Measurements from ENCODE around the gene OGFOD2. TPM values are rescaled to one million over a fixed set of nuclear protein-coding genes. Genes with fewer than 3 reads are reported as not detected.

Gene OGFOD2
- total and polyA plus RNA-seq, 10 donors, result 9.5 to 32.3 (median 20.5) TPM

DNA sequence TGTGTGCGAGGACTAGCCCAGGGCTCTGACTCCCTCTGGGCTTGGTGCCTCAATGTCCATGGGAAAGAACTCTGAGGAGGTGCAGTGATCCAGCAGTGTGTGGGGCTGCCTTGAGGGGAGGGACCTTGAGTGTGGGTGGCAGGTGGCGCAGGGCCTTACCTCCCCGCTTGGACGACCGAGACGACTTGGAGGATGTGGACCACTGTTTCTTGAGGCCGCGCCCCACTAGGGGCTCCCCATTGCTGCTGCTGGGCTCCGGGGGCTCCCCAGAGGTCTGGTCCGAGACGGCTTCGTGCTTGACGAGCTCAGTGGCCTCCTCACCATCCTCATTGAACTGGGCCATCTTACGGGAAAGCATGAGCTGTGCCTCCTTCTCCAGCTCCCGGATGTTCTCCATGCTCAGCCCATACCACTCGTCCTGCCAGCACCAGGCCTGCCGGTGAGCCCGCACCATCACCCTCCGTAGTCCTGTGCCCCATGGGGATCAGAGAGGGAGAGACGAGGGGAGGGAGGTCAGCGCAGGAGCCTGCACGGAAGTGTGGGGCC is 30.1 kb downstream of the OGFOD2 start:
- no peak for TF ChIP-seq POLR2AphosphoS5 (IDR thresholded peaks at IDR 0.05)
- TF ChIP-seq, protein P1, sequence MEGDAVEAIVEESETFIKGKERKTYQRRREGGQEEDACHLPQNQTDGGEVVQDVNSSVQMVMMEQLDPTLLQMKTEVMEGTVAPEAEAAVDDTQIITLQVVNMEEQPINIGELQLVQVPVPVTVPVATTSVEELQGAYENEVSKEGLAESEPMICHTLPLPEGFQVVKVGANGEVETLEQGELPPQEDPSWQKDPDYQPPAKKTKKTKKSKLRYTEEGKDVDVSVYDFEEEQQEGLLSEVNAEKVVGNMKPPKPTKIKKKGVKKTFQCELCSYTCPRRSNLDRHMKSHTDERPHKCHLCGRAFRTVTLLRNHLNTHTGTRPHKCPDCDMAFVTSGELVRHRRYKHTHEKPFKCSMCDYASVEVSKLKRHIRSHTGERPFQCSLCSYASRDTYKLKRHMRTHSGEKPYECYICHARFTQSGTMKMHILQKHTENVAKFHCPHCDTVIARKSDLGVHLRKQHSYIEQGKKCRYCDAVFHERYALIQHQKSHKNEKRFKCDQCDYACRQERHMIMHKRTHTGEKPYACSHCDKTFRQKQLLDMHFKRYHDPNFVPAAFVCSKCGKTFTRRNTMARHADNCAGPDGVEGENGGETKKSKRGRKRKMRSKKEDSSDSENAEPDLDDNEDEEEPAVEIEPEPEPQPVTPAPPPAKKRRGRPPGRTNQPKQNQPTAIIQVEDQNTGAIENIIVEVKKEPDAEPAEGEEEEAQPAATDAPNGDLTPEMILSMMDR (IDR thresholded peaks at IDR 0.05 in 8 of 11, conservative IDR thresholded peaks at IDR 0.05 in 3 of 11), result no peak
- TF ChIP-seq POLR2A (IDR thresholded peaks at IDR 0.05), result no peak
- no peaks in the 10 kb centered on the region for H3K27me3 ChIP-seq (replicated peaks in 1 of 7)
- no peaks in the 10 kb centered on the region for H3K9me3 ChIP-seq
- WGBS, 5 donors, result 86 to 97% (median 96%) methylated on average over 10 to 22 of the region's 22 CpGs
- H3K36me3 ChIP-seq, result peaks cover 0 to 62% (median 14%) of the 10 kb centered on the region in 6 donors
- H3K4me3 ChIP-seq, result no peak overlapping the region
- H3K4me1 ChIP-seq, result no peaks in the 10 kb centered on the region
- intact Hi-C loops (cut with DNase I; ENCODE audit: low total_unique reads), result no loop called here
- H3K27ac ChIP-seq, result no peak overlapping the region
- DNase-seq, result no peak

DNA sequence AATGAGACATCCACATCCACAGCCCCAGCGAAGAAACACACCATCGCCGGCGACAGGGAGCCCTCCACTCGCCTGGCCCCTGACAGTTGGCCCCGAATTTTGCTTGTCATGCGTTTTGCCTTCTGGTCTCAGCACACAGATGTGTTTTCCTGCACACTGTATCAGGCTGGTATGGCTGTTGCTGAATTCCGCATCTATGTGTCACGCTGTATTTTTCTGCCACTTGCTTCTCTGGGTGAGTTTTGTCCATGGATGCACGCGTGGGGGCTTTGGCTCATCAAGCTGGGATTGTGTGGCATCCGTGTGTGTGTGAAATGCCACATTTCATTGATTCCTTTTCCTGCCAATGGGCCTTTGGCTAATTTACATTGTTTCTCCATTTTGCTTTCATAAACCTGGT is 31.9 kb downstream of the OGFOD2 start:
- Histone ChIP-seq H3K4me3 (no peak overlapping the region), H3K27ac (no peak overlapping the region), H3K27me3 (replicated peaks in 1 of 7) (no peaks in the 10 kb centered on the region), H3K36me3 (peaks cover 0 to 67% (median 13%) of the 10 kb centered on the region in 6 donors), H3K4me1 (no peaks in the 10 kb centered on the region), H3K9me3 (no peaks in the 10 kb centered on the region)
- 83 to 93% (median 86%) methylated on average over 12 of the region's 12 CpGs for WGBS, 5 donors
- no peak for DNase-seq
- TF ChIP-seq, protein P1 (IDR thresholded peaks at IDR 0.05 in 8 of 11, conservative IDR thresholded peaks at IDR 0.05 in 3 of 11), result no peak
- TF ChIP-seq POLR2AphosphoS5 (IDR thresholded peaks at IDR 0.05) (no peak), POLR2A (IDR thresholded peaks at IDR 0.05) (no peak)
- intact Hi-C loops (cut with DNase I; ENCODE audit: low total_unique reads), result no loop called here

DNA sequence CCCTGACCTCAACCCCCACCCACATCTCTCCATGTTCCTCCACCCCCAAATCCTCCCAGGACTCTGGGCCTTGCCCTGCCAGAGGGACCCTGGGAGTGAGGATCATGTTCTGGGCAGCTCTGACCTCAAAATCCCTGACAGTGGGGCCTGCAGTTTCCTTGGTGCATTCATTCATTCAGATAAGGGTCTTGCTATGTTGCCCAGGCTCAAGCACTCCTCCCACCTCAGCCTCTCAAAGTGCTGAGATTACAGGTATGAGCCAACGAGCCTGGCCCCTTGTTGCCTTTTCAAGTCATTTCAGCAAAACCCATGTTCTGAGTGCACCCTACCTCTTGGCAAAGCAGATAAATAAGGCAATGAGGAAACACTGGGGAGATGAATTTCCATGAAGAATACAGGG is 35.1 kb downstream of the OGFOD2 start:
- DNase-seq, result no peak
- Histone ChIP-seq H3K9me3 (no peaks in the 10 kb centered on the region), H3K27me3 (replicated peaks in 1 of 7) (no peaks in the 10 kb centered on the region), H3K36me3 (peaks cover 0 to 74% (median 9%) of the 10 kb centered on the region in 6 donors), H3K4me1 (no peaks in the 10 kb centered on the region), H3K27ac (no peak overlapping the region), H3K4me3 (no peak overlapping the region)
- TF ChIP-seq POLR2A (IDR thresholded peaks at IDR 0.05) (no peak), POLR2AphosphoS5 (IDR thresholded peaks at IDR 0.05) (no peak)
- TF ChIP-seq, protein P1 (IDR thresholded peaks at IDR 0.05 in 8 of 11, conservative IDR thresholded peaks at IDR 0.05 in 3 of 11), result no peak
- intact Hi-C loops (cut with DNase I; ENCODE audit: low total_unique reads), result no loop called here
- WGBS, 5 donors, result 76 to 85% (median 81%) methylated on average over 1 of the region's 1 CpG

DNA sequence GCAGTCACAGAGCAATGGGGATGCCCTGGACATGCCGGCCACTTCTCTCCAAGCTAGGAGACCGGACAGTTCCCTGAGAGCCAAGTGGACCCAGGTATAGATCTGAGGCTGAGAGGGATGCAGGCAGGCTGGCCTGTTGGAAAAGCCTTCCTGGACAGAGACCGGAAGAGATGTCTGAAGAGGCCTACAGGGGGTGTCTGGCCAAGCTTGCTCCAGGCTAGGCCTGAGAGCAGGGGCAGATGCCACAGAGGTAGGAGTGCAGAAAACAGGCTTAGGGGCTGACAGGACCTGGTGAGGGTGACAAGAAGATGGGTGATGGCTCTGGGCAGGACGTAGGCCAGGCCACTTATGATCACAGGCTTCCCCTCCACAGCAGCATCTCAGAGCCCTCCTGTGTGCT is 35.6 kb downstream of the OGFOD2 start:
- no peak for DNase-seq
- Histone ChIP-seq H3K4me1 (no peaks in the 10 kb centered on the region), H3K4me3 (no peak overlapping the region), H3K36me3 (peaks cover 0 to 69% (median 9%) of the 10 kb centered on the region in 6 donors), H3K27ac (no peak overlapping the region), H3K27me3 (replicated peaks in 1 of 7) (no peaks in the 10 kb centered on the region), H3K9me3 (no peaks in the 10 kb centered on the region)
- intact Hi-C loops (cut with DNase I; ENCODE audit: low total_unique reads), result no loop called here
- no peak for TF ChIP-seq POLR2AphosphoS5 (IDR thresholded peaks at IDR 0.05)
- TF ChIP-seq, protein P1 (IDR thresholded peaks at IDR 0.05 in 8 of 11, conservative IDR thresholded peaks at IDR 0.05 in 3 of 11), result no peak
- TF ChIP-seq POLR2A (IDR thresholded peaks at IDR 0.05), result no peak
- WGBS, 5 donors, result 89 to 98% (median 93%) methylated on average over 4 of the region's 4 CpGs

Data from spleen (tissue), 11 donors.